ENCODE data around the gene ATP8B3. TPM values are rescaled to one million over a fixed set of nuclear protein-coding genes. Genes with fewer than 3 reads are reported as not detected.

ATP8B3 gene
- total and polyA plus RNA-seq, 2 of the 13 experiments (the other 11 are each of a cell fraction or from before 2014, with no cell fraction given), result 2.6 to 5.9 TPM

DNA sequence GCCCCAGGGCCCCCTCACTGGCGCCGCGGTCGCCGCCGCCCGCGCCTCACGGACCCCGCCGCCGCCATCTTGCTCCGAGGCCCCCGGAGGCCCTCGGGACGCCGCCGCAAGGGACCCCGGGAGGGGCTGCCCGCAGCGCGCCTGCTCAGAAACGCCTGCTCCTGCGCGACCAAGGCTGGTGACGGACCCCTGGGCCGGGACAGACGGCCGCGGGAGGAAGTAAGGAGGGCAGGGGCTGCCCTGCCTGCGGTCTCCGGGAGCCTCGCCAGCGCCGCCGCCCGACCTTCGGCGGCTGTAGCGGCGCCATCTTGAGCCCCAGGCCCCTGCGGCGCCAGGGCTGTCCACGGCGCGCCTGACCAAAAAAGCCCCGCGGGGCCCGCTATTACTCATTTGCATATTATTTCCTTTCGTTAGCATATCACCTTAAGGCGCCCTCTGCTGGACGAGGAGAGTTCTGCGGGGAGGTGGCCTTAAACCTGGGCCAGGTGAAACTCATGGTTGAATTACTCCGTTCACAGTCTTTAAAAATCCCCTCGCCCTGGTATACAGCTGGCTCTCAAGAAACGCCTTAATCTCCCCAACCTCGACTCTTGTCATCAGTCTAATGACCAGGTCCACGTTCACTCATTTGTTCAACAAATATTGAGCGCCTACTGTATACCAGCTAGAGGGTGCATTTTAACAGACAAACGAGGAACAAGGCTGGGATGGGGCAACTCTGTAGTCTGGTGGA lies 36.5 kb upstream of the ATP8B3 start, which contains the start of gene REXO1 (continued):
- TF ChIP-seq NFKBIZ (CRISPR knock-in tag; IDR thresholded peaks at IDR 0.05) (0 out of 2 replicates have a peak, but pooled peaks have one; percentile 20), SP1 (IDR thresholded peaks at IDR 0.05) (no peak), SP1 (CRISPR knock-in tag; IDR thresholded peaks at IDR 0.05) (no peak), KAT8 (CRISPR knock-in tag; IDR thresholded peaks at IDR 0.05) (peak; percentile 86)

DNA sequence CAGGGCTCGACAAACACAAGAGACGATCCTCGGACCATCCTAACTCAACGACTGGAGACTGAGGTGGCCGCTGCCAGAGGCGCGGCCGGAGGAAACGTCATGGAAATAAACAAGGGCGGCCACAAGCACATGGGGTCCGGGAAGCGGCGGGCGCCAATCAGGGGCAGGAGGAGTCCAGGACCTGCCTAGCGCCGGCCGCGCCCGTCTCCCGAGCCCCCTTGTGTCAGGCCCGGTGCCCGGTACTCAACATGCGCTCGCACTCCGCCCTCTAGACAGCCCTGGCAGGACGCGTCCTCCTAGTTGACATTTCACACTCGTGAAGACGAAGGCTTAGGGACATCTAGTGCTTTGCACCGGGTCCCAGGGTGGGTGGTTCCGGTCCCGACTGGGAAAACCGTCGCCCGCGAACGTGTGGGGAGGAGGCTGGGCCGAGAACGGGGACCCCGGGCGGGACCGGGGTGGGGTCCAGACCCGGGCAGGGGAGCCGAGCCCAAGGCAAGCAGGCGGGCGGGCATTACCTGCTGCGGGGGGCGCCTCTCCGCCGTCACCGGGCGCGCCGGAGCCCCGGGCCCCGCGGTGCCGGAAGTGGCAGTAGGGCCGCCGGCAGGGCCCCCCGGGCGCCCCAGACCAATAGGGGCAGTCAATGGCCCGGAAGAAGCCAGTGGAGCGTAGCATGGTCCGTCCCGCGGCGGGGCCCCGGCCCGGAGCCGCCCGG lies 35.8 kb upstream of the ATP8B3 start:
- Histone ChIP-seq H3K36me3 (replicated peaks in 1 of 2; ENCODE audit: control insufficient read depth in 1 of 2, insufficient read depth in 2 of 2, low read length in 2 of 2) (peaks cover 2 to 19% of the 10 kb centered on the region in 2 experiments; a peak in 2 of 5 replicates), H3K4me3 (replicated peaks in 1 of 3; ENCODE audit: insufficient read depth in 1 of 3, low read depth in 2 of 3, low read length in 3 of 3) (peak overlapping the region; percentile 79 to 97 (median 96)), H3K27ac (ENCODE audit: extremely low read length, insufficient read depth, low read length) (peak overlapping the region; percentile 99), H3K9me3 (ENCODE audit: low read length) (no peaks in the 10 kb centered on the region), H3K4me1 (ENCODE audit: insufficient read depth, low read length) (peaks cover 24% of the 10 kb centered on the region), H4K20me1 (ENCODE audit: insufficient read depth, low read length) (peaks cover 19% of the 10 kb centered on the region; the same call in 1 of the 2 replicates), H3K9ac (ENCODE audit: insufficient read depth, low read depth, low read length) (peak overlapping the region; percentile 100), H3K79me2 (ENCODE audit: insufficient read depth, low read length) (peaks cover 44% of the 10 kb centered on the region), H3K27me3 (ENCODE audit: control insufficient read depth in 1 of 2, insufficient read depth in 2 of 2, low read length in 2 of 2) (no peaks in the 10 kb centered on the region; a peak in 1 of 5 replicates), H2AFZ (ENCODE audit: low read length) (no peak overlapping the region), H3K4me2 (ENCODE audit: low read depth, low read length) (peak overlapping the region; percentile 99)
- BruUV-seq (replicated peaks), result TSS peak; percentile 89
- WGBS (ENCODE audit: low lambda C conversion rate), result no CpG with 5 or more reads among the region's 72 CpGs
- CTCF ChIA-PET (ENCODE audit: low intra/inter-chr PET ratio, low total read pairs), result interaction anchor here (1.3 to 2.4 kb wide), 2 partner anchors 10 to 17 kb away, joined by 3 to 13 read pairs; no protein-coding TSS in a partner anchor
- FAIRE-seq, result peak; percentile 36
- ATAC-seq, result peak; percentile 64
- POLR2A ChIA-PET, result interaction anchor here (0.7 to 2.3 kb wide), 2 partner anchors 10 kb away, joined by 3 to 7 read pairs; no protein-coding TSS in a partner anchor
- DNase-seq (ENCODE audit: low spot score), result peak; percentile 75
- intact Hi-C loops (cut with micrococcal nuclease; ENCODE audit: unreplicated experiment), result no loop called here
- in situ Hi-C loops (cut with HindIII; ENCODE audit: extremely low pct_ligation_motif_present, low pct_unique_long_range_greater_than_20kb), result no loop called here
- TF ChIP-seq MBD4 (IDR thresholded peaks at IDR 0.05; ENCODE audit: borderline replicate concordance, low read length) (no peak), ZNF629 (CRISPR knock-in tag; conservative IDR thresholded peaks at IDR 0.05) (no peak), CC2D1A (CRISPR knock-in tag; IDR thresholded peaks at IDR 0.05) (no peak), ATF1 (CRISPR knock-in tag; IDR thresholded peaks at IDR 0.05) (peak; percentile 56), FOXA3 (CRISPR knock-in tag; IDR thresholded peaks at IDR 0.05) (peak; percentile 16; the same call in 1 of the 2 replicates), KLF9 (CRISPR knock-in tag; IDR thresholded peaks at IDR 0.05; ENCODE audit: low read depth) (no peak), ADNP (CRISPR knock-in tag; IDR thresholded peaks at IDR 0.05) (no peak), ZSCAN29 (CRISPR knock-in tag; conservative IDR thresholded peaks at IDR 0.05) (no peak), NCOR1 (IDR thresholded peaks at IDR 0.05; ENCODE audit: borderline replicate concordance, low read length) (no peak), SIN3B (IDR thresholded peaks at IDR 0.05; ENCODE audit: low read length) (no peak), ZNF556 (CRISPR knock-in tag; IDR thresholded peaks at IDR 0.05; ENCODE audit: borderline replicate concordance) (no peak), MED13 (CRISPR knock-in tag; IDR thresholded peaks at IDR 0.05) (no peak), RCOR2 (CRISPR knock-in tag; IDR thresholded peaks at IDR 0.05) (no peak), ZBTB7B (CRISPR knock-in tag; IDR thresholded peaks at IDR 0.05) (no peak), FOXP1 (IDR thresholded peaks at IDR 0.05) (no peak), FOXP1 (CRISPR knock-in tag; IDR thresholded peaks at IDR 0.05) (no peak), ZMAT3 (CRISPR knock-in tag; conservative IDR thresholded peaks at IDR 0.05) (no peak)
